Activated CD4-positive, alpha-beta memory T cell treated with anti-CD3 and anti-CD28 coated beads, Interleukin-2, amount 10 ng/mL, durations not matched to agents 7 days and 5 days (primary cell): ENCODE measurements around the gene CABLES1. TPM values are rescaled to one million over a fixed set of nuclear protein-coding genes. Genes with fewer than 3 reads are reported as not detected.
"Not testable (repeated sequence)": the region's sequence is repeated elsewhere in the genome, so short reads cannot be mapped to it uniquely, and the experiment has no call there.

Source experiments
- CTCF ChIA-PET: fragments of 350-600 bp; sonication (Branson Sonifier 250); formaldehyde crosslinking; loops from one replicate; lab custom pipeline; 2021; ENCODE audit warnings: antibody characterized with exemption, inconsistent platforms; lab: Charles Lee
- POLR2A ChIA-PET: fragments of 350-600 bp; sonication (Branson Sonifier 250); formaldehyde crosslinking; loops from one replicate; lab custom pipeline; 2021; ENCODE audit warnings: antibody characterized with exemption; lab: Charles Lee
- DNase-seq: peaks from one replicate; pipeline ENCODE4 v3.0.0-alpha.2; 2020
- H3K27ac Mint-ChIP-seq: one replicate; pipeline ENCODE4 v1.8.0; 2021; ENCODE audit warnings: mild to moderate bottlenecking, mixed read lengths
- H3K27me3 Mint-ChIP-seq: one replicate; pipeline ENCODE4 v1.8.0; 2021; ENCODE audit warnings: mixed read lengths
- H3K36me3 Mint-ChIP-seq: one replicate; pipeline ENCODE4 v1.8.0; 2021; ENCODE audit warnings: low read depth, mixed read lengths
- H3K4me1 Mint-ChIP-seq: one replicate; pipeline ENCODE4 v1.8.0; 2021; ENCODE audit warnings: mixed read lengths
- H3K4me3 Mint-ChIP-seq: one replicate; pipeline ENCODE4 v1.8.0; 2021; ENCODE audit warnings: mild to moderate bottlenecking, mixed read lengths
- H3K9me3 Mint-ChIP-seq: one replicate; pipeline ENCODE4 v1.8.0; 2021; ENCODE audit warnings: mixed read lengths
- total RNA-seq, 2 experiments: library from RNA; stranded (reverse); gene quantifications; one replicate each; pipeline ENCODE4 v1.2.3, GENCODE V29; 2021

Gene CABLES1
- total RNA-seq, 2 experiments from 2014 or later: 2.7 to 2.8 TPM

DNA sequence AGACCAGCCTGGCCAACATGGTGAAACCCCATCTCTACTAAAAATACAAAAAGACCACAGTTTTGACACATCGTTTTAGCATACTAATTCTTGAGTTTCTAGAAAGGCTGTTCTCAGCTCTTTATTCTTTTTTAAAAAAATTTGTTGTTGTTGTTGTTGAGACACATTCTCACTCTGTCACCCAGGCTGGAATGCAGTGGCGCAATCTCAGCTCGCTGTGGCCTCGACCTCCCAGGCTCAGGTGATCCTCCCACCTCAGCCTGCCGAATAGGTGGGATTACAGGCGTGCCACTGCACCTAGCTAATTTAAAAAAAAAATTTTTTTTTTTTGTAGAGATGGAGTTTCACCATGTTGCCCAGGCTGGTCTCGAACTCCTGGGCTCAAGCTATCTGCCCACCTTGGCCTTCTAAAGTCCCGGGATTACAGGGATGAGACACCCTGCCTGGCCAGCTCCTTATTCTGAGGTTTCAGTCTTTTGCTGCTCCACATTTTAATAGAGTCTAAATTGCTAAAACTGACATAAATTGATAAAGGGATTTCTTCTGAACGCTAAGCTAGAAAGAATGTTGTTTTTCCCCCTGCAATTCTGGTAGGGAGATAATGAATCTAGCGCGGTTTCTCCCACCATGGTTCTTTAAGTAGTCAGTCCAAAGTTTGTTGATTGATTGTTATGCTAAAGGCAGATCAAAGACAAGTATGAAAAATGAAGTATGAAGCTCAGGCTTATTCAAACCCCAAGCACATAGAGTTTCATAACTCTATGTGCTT lies 32.6 kb upstream of the CABLES1 start:
- Mint-ChIP-seq H3K27me3 (peaks cover 10% of the 10 kb centered on the region), H3K4me1 (no peaks in the 10 kb centered on the region), H3K9me3 (no peaks in the 10 kb centered on the region)

DNA sequence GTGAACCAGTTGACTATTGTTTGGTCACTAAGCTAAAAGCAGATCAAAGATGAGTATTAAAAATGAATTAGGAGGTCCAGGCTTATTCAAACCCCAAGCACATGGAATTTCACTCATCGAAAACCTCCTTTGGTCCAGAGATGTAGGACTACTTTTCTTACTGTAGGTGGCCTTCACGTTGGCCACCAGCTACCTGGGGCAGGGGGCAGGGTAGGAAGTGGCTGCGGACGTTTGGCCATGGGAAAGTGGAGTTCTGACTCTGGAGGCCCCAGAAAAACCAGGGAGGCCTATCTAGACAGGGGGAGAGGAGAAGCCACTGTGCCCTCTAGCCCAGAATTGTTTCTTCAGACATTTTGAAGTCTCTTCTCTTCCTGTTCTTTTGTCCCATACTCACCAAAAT lies 31.8 kb upstream of the CABLES1 start:
- no peak overlapping the region for H3K27ac Mint-ChIP-seq
- no peaks in the 10 kb centered on the region for H3K36me3 Mint-ChIP-seq
- peaks cover 10% of the 10 kb centered on the region for H3K27me3 Mint-ChIP-seq
- no peaks in the 10 kb centered on the region for H3K4me1 Mint-ChIP-seq
- no peak overlapping the region for H3K4me3 Mint-ChIP-seq
- CTCF ChIA-PET: interaction anchor here (0.6 kb wide), 1 partner anchor 1255 kb away, joined by 3 read pairs; no protein-coding TSS in a partner anchor
- DNase-seq: no peak
- POLR2A ChIA-PET: no interaction called here
- H3K9me3 Mint-ChIP-seq: no peaks in the 10 kb centered on the region

More for the DNA sequence above, 32.6 kb upstream of the CABLES1 start:
- Mint-ChIP-seq H3K27ac (no peak overlapping the region), H3K36me3 (no peaks in the 10 kb centered on the region), H3K4me3 (no peak overlapping the region)
- no peak for DNase-seq
- ChIA-PET POLR2A (no interaction called here), CTCF (interaction anchor here (0.6 to 1.3 kb wide), 4 partner anchors 10 to 1256 kb away, joined by 3 to 5 read pairs (median 3); no protein-coding TSS in a partner anchor)

DNA sequence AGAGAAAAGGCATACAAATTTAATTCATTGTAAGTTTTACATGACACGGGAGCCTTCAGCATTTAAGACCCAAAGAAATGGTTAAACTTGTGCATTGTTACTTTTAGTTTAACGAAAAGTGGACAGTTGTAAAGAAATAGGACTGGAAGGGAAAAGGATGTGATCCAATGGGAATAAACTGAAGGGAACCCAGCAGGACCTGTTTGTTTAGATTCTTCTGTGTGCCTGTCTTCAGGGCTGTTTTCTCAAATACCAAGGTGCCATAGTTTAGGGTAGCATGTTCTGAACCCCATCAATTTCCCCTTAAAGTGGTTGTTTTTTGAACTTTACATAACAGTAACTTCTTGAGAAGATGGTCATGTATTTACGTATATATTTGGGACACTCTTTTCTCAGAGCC lies 30.3 kb upstream of the CABLES1 start:
- POLR2A ChIA-PET: no interaction called here
- H3K27ac Mint-ChIP-seq: no peak overlapping the region
- H3K4me1 Mint-ChIP-seq: no peaks in the 10 kb centered on the region
- CTCF ChIA-PET: no interaction called here
- H3K36me3 Mint-ChIP-seq: no peaks in the 10 kb centered on the region
- peaks cover 10% of the 10 kb centered on the region for H3K27me3 Mint-ChIP-seq
- no peaks in the 10 kb centered on the region for H3K9me3 Mint-ChIP-seq
- DNase-seq: no peak
- no peak overlapping the region for H3K4me3 Mint-ChIP-seq

- Mint-ChIP-seq H3K4me3 (no peak overlapping the region), H3K27ac (no peak overlapping the region), H3K27me3 (peaks cover 10% of the 10 kb centered on the region), H3K4me1 (no peaks in the 10 kb centered on the region), H3K36me3 (no peaks in the 10 kb centered on the region), H3K9me3 (no peaks in the 10 kb centered on the region)
- ChIA-PET POLR2A (no interaction called here), CTCF (no interaction called here)
- DNase-seq: no peak
Measured at GRCh38 chr18:23105581-23106219, 29.6 kb upstream of the CABLES1 start.

GRCh38 chr18:23106575-23106974 lies 28.7 kb upstream of the CABLES1 start:
- DNase-seq: no peak
- ChIA-PET POLR2A (no interaction called here), CTCF (no interaction called here)
- Mint-ChIP-seq H3K4me1 (no peaks in the 10 kb centered on the region), H3K27me3 (peaks cover 10% of the 10 kb centered on the region), H3K36me3 (no peaks in the 10 kb centered on the region), H3K27ac (no peak overlapping the region), H3K9me3 (no peaks in the 10 kb centered on the region), H3K4me3 (no peak overlapping the region)

DNA sequence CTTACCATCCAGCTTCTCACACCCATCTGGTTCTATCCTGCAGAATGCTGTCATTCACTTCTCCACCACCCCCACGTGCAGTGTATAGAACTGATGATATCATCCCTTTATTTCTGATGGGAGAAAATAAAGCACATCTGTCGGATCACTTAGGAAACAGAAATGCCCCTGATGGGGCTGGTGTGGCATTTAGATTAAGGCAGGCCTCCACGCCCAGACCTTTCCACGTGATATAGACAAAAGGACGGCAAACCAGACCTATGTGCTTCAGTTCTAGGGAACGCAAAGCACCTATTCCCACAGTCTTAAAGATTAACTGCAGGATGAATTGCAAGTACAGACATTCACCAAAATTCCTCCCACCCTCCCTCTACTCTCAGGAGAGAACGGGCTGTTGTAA lies 27.6 kb upstream of the CABLES1 start:
- CTCF ChIA-PET: no interaction called here
- Mint-ChIP-seq H3K4me1 (no peaks in the 10 kb centered on the region), H3K27me3 (peaks cover 10% of the 10 kb centered on the region), H3K4me3 (no peak overlapping the region), H3K36me3 (no peaks in the 10 kb centered on the region), H3K9me3 (no peaks in the 10 kb centered on the region), H3K27ac (no peak overlapping the region)
- DNase-seq: no peak
- POLR2A ChIA-PET: no interaction called here

DNA sequence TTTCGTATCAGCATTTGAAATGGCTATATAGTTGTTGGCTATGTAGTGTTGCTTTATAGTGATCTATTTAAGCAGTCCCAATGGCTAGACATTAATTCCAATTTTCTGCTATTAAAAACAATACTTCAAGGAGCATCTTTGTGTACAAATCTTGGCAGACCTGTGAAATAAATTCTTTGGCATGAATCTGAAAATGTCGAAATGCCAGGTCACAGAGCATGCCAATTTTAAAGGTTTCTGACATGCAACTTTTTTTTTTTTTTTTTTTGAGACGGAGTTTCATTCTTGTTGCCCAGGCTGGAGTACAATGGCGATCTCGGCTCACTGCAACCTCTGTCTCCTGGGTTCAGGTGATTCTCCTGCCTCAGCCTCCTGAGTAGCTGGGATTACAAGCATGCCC lies 26.8 kb upstream of the CABLES1 start:
- H3K4me1 Mint-ChIP-seq: no peaks in the 10 kb centered on the region
- POLR2A ChIA-PET: no interaction called here

GRCh38 chr18:23109163-23109562 lies 26.1 kb upstream of the CABLES1 start:
- H3K36me3 Mint-ChIP-seq, DNase-seq, H3K27ac Mint-ChIP-seq, H3K9me3 Mint-ChIP-seq, H3K4me3 Mint-ChIP-seq, POLR2A ChIA-PET, H3K4me1 Mint-ChIP-seq: not testable (repeated sequence)
- peaks cover 14% of the 10 kb centered on the region for H3K27me3 Mint-ChIP-seq
- CTCF ChIA-PET: interaction anchor here (0.6 to 1.2 kb wide), 2 partner anchors 22 to 67 kb away, joined by 3 read pairs; no protein-coding TSS in a partner anchor

More for the DNA sequence above, 26.8 kb upstream of the CABLES1 start:
- CTCF ChIA-PET: no interaction called here
- H3K4me3 Mint-ChIP-seq: no peak overlapping the region
- H3K27me3 Mint-ChIP-seq: peaks cover 11% of the 10 kb centered on the region
- H3K27ac Mint-ChIP-seq: no peak overlapping the region
- H3K9me3 Mint-ChIP-seq: no peaks in the 10 kb centered on the region
- H3K36me3 Mint-ChIP-seq: no peaks in the 10 kb centered on the region
- DNase-seq: no peak

GRCh38 chr18:23113576-23113975 lies 21.7 kb upstream of the CABLES1 start:
- no peaks in the 10 kb centered on the region for H3K4me1 Mint-ChIP-seq
- CTCF ChIA-PET: interaction anchor here (0.6 kb wide), 1 partner anchor 11 kb away, joined by 3 read pairs; no protein-coding TSS in a partner anchor
- H3K27ac Mint-ChIP-seq: no peak overlapping the region
- DNase-seq: no peak
- no peaks in the 10 kb centered on the region for H3K9me3 Mint-ChIP-seq
- H3K4me3 Mint-ChIP-seq: no peak overlapping the region
- POLR2A ChIA-PET: no interaction called here
- H3K36me3 Mint-ChIP-seq: no peaks in the 10 kb centered on the region
- peaks cover 15% of the 10 kb centered on the region for H3K27me3 Mint-ChIP-seq

DNA sequence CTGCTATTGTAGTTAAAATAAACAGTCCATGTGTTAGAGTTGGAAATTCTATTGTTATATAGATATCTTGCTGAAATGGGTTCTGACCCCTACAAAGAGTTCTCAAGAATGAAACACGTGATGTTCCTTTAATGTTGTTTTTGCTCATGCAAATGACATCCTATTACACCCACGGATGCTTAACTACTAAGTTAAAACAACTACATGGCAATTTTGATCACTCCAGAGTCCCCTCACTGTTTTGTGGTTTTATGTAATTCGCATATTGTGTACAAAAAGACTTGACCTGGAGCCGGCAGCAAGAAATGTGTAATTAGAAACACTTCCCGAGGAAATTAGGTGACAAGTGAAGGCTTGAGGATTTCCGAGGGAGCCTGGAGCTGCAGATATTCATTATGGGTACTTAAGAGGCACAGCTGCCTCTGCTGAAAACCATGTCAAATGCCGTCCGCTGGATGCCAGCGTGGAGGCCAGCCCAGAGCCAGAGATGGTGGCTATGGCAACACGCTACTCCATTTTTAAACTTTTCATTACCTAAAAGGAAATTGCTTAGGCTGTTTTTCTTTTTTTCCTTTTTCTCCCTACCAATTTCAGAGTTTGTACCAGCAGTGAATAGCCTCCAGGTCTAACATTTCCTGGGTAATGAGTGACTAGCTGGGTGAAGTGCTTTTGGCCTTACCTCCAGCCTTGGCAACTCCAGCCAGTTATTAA lies 21.0 kb upstream of the CABLES1 start:
- DNase-seq: no peak
- ChIA-PET POLR2A (interaction anchor here (0.5 kb wide), 1 partner anchor 99 kb away, joined by 3 read pairs; no protein-coding TSS in a partner anchor), CTCF (no interaction called here)
- H3K4me1 Mint-ChIP-seq: no peaks in the 10 kb centered on the region
- no peaks in the 10 kb centered on the region for H3K36me3 Mint-ChIP-seq
- peaks cover 15% of the 10 kb centered on the region for H3K27me3 Mint-ChIP-seq
- no peak overlapping the region for H3K4me3 Mint-ChIP-seq
- H3K9me3 Mint-ChIP-seq: no peaks in the 10 kb centered on the region
- H3K27ac Mint-ChIP-seq: no peak overlapping the region

DNA sequence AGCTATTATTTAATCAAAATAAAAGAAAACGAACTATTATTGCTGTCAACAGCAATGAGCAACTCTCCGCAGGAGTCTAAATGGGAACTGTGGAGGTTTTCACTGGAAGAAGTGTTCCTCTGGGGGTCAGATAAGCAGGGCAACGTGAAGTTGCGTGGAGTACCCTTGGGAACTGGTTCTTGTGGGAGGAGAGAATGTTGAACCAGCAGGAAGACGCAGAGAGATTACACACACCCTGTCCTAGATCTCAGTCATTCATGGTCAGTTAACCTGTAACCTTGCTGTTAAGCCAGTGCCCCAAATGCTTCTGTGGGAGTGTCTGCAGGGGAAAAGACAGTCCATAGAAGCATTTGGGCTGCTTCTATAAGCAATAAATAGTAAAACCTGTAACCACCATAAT lies 20.4 kb upstream of the CABLES1 start:
- POLR2A ChIA-PET: interaction anchor here (0.5 kb wide), 1 partner anchor 99 kb away, joined by 3 read pairs; no protein-coding TSS in a partner anchor
- Mint-ChIP-seq H3K4me3 (no peak overlapping the region), H3K27me3 (peaks cover 15% of the 10 kb centered on the region), H3K36me3 (no peaks in the 10 kb centered on the region), H3K4me1 (no peaks in the 10 kb centered on the region), H3K27ac (no peak overlapping the region), H3K9me3 (no peaks in the 10 kb centered on the region)
- DNase-seq: no peak
- CTCF ChIA-PET: no interaction called here

DNA sequence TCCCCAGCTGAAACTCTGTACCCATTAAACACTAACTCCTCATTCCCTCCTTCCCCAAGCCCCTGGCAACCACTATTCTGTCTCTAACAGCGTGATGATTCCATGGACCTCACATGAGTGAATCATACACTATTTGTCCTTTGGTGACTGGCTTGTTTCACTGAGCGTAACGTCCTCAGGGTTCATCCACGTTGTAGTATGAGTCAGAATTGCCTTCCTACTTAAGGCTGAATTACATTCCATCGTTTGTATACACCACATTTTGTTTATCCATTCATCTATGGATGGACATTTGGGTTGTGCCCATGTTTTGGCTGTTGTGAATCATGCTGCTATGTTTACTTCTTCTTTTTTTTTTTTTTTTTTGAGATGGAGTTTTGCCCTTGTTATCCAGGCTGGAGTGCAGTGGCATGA lies 19.6 kb upstream of the CABLES1 start:
- Mint-ChIP-seq H3K9me3 (no peaks in the 10 kb centered on the region), H3K27me3 (peaks cover 15% of the 10 kb centered on the region), H3K36me3 (no peaks in the 10 kb centered on the region), H3K4me3 (no peak overlapping the region), H3K4me1 (no peaks in the 10 kb centered on the region), H3K27ac (no peak overlapping the region)
- CTCF ChIA-PET: no interaction called here
- POLR2A ChIA-PET: no interaction called here
- DNase-seq: no peak

GRCh38 chr18:23121133-23121532 lies 14.2 kb upstream of the CABLES1 start:
- ChIA-PET POLR2A (no interaction called here), CTCF (interaction anchor here (0.6 to 2.2 kb wide), 2 partner anchors 10 to 258 kb away, joined by 3 to 7 read pairs; no protein-coding TSS in a partner anchor)
- Mint-ChIP-seq H3K36me3 (no peaks in the 10 kb centered on the region), H3K4me1 (no peaks in the 10 kb centered on the region), H3K4me3 (no peak overlapping the region), H3K27ac (no peak overlapping the region), H3K9me3 (no peaks in the 10 kb centered on the region), H3K27me3 (peaks cover 5% of the 10 kb centered on the region)
- DNase-seq: no peak
